OCI-LY3 (cell line): Measurements from ENCODE around the gene ISG20L2.

Experiments used
- EZH2phosphoT487 ChIP-seq: fragments of 200-600 bp; shearing (Covaris generic); IDR thresholded peaks from 2 replicates; pipeline ENCODE4 v1.6.1; 2018; ENCODE audit warnings: antibody characterized with exemption, mixed run types, low read depth
- TF ChIP-seq, protein P1 (sequence below): fragments of 200-600, 300-600 bp; sonication (generic); IDR thresholded peaks from 2 replicates; pipeline ENCODE4 v1.5.1; 2014; ENCODE audit warnings: antibody characterized with exemption, low read length, low read depth

DNA sequence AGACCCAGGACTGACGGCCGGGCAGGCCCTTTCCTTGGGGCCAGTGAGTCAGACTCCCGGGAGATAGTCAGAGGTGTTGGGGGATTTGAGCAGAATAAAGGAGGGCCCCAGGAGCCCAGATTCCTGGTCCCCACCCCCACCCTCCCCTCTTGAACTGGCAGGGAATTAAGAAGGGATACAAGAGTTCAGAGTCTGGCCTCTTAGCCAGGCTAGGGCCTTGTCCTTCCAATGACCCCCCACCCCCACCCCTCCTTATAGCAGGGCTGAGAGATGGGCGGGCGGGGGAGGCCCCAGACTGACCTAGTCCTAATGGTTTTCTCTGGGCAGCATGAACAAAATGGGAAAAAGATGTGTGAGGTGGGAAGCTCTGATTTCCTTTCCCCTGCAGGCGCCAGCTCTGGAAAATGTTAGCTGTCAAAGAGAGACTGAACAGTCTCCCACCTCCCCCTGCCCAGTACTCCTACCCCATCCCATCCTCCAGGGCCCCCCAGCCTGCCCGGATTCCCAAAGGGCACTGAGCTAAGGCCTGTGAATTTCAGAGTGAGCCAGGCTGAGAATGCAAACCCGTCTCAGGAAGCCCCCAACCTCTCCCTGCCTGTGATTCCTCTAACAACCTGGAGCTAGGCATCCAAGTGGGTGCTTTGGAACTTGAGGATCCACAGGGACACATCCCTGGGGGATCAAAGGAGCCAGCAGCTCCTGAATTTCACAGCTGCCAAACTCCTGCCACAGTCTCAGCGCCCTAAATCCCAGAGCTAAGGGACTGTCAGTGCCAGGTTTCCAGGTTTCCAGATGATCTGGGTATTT is 17.4 kb downstream of the ISG20L2 start:
- TF ChIP-seq, protein P1, sequence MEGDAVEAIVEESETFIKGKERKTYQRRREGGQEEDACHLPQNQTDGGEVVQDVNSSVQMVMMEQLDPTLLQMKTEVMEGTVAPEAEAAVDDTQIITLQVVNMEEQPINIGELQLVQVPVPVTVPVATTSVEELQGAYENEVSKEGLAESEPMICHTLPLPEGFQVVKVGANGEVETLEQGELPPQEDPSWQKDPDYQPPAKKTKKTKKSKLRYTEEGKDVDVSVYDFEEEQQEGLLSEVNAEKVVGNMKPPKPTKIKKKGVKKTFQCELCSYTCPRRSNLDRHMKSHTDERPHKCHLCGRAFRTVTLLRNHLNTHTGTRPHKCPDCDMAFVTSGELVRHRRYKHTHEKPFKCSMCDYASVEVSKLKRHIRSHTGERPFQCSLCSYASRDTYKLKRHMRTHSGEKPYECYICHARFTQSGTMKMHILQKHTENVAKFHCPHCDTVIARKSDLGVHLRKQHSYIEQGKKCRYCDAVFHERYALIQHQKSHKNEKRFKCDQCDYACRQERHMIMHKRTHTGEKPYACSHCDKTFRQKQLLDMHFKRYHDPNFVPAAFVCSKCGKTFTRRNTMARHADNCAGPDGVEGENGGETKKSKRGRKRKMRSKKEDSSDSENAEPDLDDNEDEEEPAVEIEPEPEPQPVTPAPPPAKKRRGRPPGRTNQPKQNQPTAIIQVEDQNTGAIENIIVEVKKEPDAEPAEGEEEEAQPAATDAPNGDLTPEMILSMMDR: no peak
- no peak for TF ChIP-seq EZH2phosphoT487
